Measurements from ENCODE around the gene KCTD6. TPM values are rescaled to one million over a fixed set of nuclear protein-coding genes. Genes with fewer than 3 reads are reported as not detected.

KCTD6 gene
- total and polyA plus RNA-seq, 2 of the 4 experiments (the other 2 are of a cell fraction): 7.0 to 9.2 TPM

DNA sequence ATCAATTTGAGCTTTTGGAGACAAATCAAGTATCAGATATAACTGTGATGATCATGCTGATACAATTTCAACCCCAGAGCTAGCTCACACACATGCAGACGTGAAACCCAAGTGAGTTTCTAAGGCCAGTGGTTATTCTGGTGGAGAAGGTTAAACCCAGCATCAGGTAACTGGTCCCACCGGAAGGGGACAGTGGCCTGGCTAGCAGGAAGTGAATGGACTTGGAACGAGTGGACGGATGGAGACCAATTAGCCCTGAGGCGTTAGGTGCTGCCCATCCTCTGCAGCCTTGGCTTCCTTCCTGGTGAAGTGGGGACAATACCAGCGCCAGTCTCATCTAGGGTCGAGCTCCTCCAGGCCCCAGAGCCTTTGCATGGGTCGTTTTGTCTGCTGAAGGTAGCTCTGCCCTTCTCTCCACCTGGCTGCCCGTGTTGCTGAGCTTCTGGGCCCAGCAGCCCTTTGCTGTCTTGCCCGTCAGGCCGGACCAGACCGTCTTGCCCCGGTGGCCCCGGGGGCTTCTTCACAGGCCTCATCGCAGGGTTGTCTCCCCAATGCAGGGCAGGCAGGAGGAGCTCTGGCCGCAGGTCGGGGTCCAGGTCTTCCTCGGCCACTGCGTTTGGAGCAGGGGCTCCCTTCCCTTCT is 915 bp upstream of the KCTD6 start:
- Histone ChIP-seq H3K4me1 (ENCODE audit: control insufficient read depth, insufficient read depth, low read length) (peaks cover 13% of the 10 kb centered on the region), H3K27ac (ENCODE audit: insufficient read depth, low read length) (peak overlapping the region; percentile 60; the same call in 1 of the 2 replicates), H3K4me2 (ENCODE audit: low read depth, low read length) (peak overlapping the region; percentile 83), H2BK20ac (ENCODE audit: low read depth, low read length) (no peak overlapping the region), H2BK5ac (ENCODE audit: low read depth, low read length, poor library complexity, severe bottlenecking) (no peak overlapping the region), H3K4ac (ENCODE audit: low read depth, low read length) (peak overlapping the region; percentile 79), H4K5ac (ENCODE audit: low read depth, low read length) (peak overlapping the region; percentile 76), H2AK5ac (ENCODE audit: low read depth, low read length) (peak overlapping the region; percentile 48; the same call in 1 of the 2 replicates), H2AFZ (replicated peaks; ENCODE audit: low read length, poor library complexity) (peak overlapping the region; percentile 94), H3K56ac (ENCODE audit: extremely low read depth, insufficient read depth, low read length) (no peak overlapping the region), H4K91ac (ENCODE audit: insufficient read depth, low read depth, low read length) (peak overlapping the region; percentile 48), H3K27me3 (ENCODE audit: control insufficient read depth, insufficient read depth, low read length) (no peaks in the 10 kb centered on the region), H3K79me1 (ENCODE audit: low read depth in 1 of 2, low read length in 2 of 2) (peaks cover 15 to 25% of the 10 kb centered on the region in 2 experiments), H3K36me3 (ENCODE audit: control insufficient read depth, insufficient read depth, low read length) (no peaks in the 10 kb centered on the region), H4K8ac (ENCODE audit: low read depth in 2 of 2, low read length in 2 of 2) (peak overlapping the region; percentile 89 to 94), H2BK120ac (ENCODE audit: low read depth, low read length) (peak overlapping the region; percentile 84), H2AK9ac (replicated peaks; ENCODE audit: low read depth, low read length, poor library complexity) (peak overlapping the region; percentile 39), H3K18ac (ENCODE audit: low read depth, low read length) (peak overlapping the region; percentile 45), H3K4me3 (ENCODE audit: insufficient read depth, low read depth, low read length) (peak overlapping the region; percentile 51; the same call in 1 of the 2 replicates), H3K9ac (ENCODE audit: low read depth, low read length) (peak overlapping the region; percentile 60), H2BK15ac (ENCODE audit: low read depth, low read length) (peak overlapping the region; percentile 83; the same call in 2 of the 3 replicates), H4K20me1 (ENCODE audit: insufficient read depth, low read length) (no peaks in the 10 kb centered on the region; the same call in 1 of the 2 replicates), H3K9me1 (ENCODE audit: insufficient read depth, low read length) (peaks cover 22% of the 10 kb centered on the region), H3K23ac (ENCODE audit: low read depth, low read length) (no peak overlapping the region), H3K9me3 (ENCODE audit: control insufficient read depth, insufficient read depth, low read length) (no peaks in the 10 kb centered on the region), H3K14ac (replicated peaks; ENCODE audit: low read depth, low read length) (peak overlapping the region; percentile 42)
- dilution Hi-C loops (cut with HindIII; ENCODE audit: low sequenced_read_pairs, unreplicated experiment) (no loop called here), intact Hi-C loops (cut with micrococcal nuclease) (loop anchor here (2.0 to 5.0 kb wide), 2 partner anchors 41 to 140 kb away; no protein-coding TSS in a partner anchor), in situ Hi-C loops (cut with MboI; ENCODE audit: low sequenced_read_pairs) (loop anchor here (10.0 kb wide), 1 partner anchor 166 kb away; no protein-coding TSS in a partner anchor)
- WGBS, 2 experiments (ENCODE audit: extremely low coverage in 2 of 2, insufficient read length in 1 of 2): 85% methylated on average over 6 of the region's 19 CpGs; no CpG with 5 or more reads in 1 of the 2 experiments
- no peak for TF ChIP-seq CHD1 (IDR thresholded peaks at IDR 0.05; ENCODE audit: low read depth, low read length)
- TF ChIP-seq MXI1 (IDR thresholded peaks at IDR 0.05; ENCODE audit: borderline replicate concordance, low read depth, low read length): no peak
- TF ChIP-seq MAZ (IDR thresholded peaks at IDR 0.05; ENCODE audit: borderline replicate concordance, low read depth, low read length): no peak
- TF ChIP-seq NFE2L2 (IDR thresholded peaks at IDR 0.05; ENCODE audit: low read depth, low read length): no peak
- TF ChIP-seq RCOR1 (IDR thresholded peaks at IDR 0.05; ENCODE audit: insufficient replicate concordance, low read length): no peak
- TF ChIP-seq BHLHE40 (IDR thresholded peaks at IDR 0.05; ENCODE audit: low read depth, low read length): no peak
- no peak for TF ChIP-seq SMC3 (IDR thresholded peaks at IDR 0.05; ENCODE audit: low read depth, low read length)
- TF ChIP-seq, protein P1, sequence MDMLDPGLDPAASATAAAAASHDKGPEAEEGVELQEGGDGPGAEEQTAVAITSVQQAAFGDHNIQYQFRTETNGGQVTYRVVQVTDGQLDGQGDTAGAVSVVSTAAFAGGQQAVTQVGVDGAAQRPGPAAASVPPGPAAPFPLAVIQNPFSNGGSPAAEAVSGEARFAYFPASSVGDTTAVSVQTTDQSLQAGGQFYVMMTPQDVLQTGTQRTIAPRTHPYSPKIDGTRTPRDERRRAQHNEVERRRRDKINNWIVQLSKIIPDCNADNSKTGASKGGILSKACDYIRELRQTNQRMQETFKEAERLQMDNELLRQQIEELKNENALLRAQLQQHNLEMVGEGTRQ (IDR thresholded peaks at IDR 0.05; ENCODE audit: low read depth, low read length): no peak
- TF ChIP-seq, protein P2, sequence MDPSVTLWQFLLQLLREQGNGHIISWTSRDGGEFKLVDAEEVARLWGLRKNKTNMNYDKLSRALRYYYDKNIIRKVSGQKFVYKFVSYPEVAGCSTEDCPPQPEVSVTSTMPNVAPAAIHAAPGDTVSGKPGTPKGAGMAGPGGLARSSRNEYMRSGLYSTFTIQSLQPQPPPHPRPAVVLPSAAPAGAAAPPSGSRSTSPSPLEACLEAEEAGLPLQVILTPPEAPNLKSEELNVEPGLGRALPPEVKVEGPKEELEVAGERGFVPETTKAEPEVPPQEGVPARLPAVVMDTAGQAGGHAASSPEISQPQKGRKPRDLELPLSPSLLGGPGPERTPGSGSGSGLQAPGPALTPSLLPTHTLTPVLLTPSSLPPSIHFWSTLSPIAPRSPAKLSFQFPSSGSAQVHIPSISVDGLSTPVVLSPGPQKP (IDR thresholded peaks at IDR 0.05; ENCODE audit: borderline replicate concordance, low read depth, low read length): no peak
- TF ChIP-seq MAFK (IDR thresholded peaks at IDR 0.05; ENCODE audit: low read depth, low read length): no peak
- TF ChIP-seq CEBPB (IDR thresholded peaks at IDR 0.05; ENCODE audit: low read depth, low read length): no peak
- TF ChIP-seq RAD21 (IDR thresholded peaks at IDR 0.05; ENCODE audit: low read length): no peak
- TF ChIP-seq POLR2A (IDR thresholded peaks at IDR 0.05; ENCODE audit: low read depth, low read length): no peak
- TF ChIP-seq RFX5 (IDR thresholded peaks at IDR 0.05; ENCODE audit: low read depth, low read length): no peak
- no TSS peak for BruUV-seq (replicated peaks)
- ATAC-seq (ENCODE audit: low read depth): no peak
- no peak for DNase-seq
- ChIA-PET POLR2A (ENCODE audit: unreplicated experiment) (interaction anchor here (0.6 kb wide), 1 partner anchor 11 kb away, joined by 22 read pairs; no protein-coding TSS in a partner anchor), CTCF (interaction anchor here (0.9 to 1.9 kb wide), 4 partner anchors 19 to 166 kb away, joined by 3 to 5 read pairs (median 5); no protein-coding TSS in a partner anchor)

All from IMR-90 (cell line).